ENCODE data around the gene YARS2. TPM values are rescaled to one million over a fixed set of nuclear protein-coding genes. Genes with fewer than 3 reads are reported as not detected.
"Not testable (repeated sequence)": the region's sequence is repeated elsewhere in the genome, so short reads cannot be mapped to it uniquely, and the experiment has no call there.

Gene YARS2
- total RNA-seq, 4 donors from 2014 or later = 21.1 to 48.5 (median 25.3) TPM

DNA sequence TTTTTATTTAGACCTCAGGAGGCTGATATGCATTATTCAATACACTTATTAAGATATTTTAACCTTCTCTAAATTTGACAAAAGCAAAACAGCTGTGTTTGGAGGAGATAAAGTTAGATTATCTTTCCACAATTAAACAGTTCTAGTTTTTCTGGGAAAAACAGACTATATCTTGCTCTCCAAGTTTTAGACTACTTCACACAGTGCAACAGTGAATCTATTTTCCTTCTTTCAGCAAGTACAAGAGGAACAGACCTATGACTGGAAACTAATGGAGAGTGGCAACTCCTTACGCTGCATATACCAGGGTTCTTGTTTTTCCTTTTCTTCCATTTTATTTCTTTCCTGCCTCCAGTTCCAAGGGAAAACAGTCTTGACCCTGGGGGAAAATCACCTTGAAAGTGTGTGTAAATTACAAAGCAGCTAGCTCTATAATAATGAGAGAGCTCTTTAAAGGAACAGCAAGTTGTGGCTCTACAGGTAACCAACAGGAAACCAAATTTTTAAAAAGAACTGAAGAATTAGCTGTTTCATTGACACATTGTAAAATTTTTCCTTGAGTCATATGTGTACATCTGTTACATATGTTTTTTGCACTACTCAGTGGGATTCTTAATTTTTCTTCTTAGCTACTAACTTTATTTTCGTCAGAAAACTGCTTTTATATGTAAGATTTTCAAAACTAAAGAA, 49.2 kb downstream of the YARS2 start:
- H3K27ac ChIP-seq = no peak overlapping the region
- no peaks in the 10 kb centered on the region for H3K4me1 ChIP-seq
- H3K36me3 ChIP-seq = peaks cover 0 to 6% of the 10 kb centered on the region in 2 donors
- no peaks in the 10 kb centered on the region for H3K27me3 ChIP-seq
- H3K4me3 ChIP-seq (replicated peaks in 1 of 3) = no peak overlapping the region
- no peak for TF ChIP-seq POLR2A (IDR thresholded peaks at IDR 0.05)
- TF ChIP-seq, protein P1, sequence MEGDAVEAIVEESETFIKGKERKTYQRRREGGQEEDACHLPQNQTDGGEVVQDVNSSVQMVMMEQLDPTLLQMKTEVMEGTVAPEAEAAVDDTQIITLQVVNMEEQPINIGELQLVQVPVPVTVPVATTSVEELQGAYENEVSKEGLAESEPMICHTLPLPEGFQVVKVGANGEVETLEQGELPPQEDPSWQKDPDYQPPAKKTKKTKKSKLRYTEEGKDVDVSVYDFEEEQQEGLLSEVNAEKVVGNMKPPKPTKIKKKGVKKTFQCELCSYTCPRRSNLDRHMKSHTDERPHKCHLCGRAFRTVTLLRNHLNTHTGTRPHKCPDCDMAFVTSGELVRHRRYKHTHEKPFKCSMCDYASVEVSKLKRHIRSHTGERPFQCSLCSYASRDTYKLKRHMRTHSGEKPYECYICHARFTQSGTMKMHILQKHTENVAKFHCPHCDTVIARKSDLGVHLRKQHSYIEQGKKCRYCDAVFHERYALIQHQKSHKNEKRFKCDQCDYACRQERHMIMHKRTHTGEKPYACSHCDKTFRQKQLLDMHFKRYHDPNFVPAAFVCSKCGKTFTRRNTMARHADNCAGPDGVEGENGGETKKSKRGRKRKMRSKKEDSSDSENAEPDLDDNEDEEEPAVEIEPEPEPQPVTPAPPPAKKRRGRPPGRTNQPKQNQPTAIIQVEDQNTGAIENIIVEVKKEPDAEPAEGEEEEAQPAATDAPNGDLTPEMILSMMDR (IDR thresholded peaks at IDR 0.05) = no peak
- intact Hi-C loops (cut with DNase I) = no loop called here
- DNase-seq = no peak
- 94 to 99% methylated on average over 2 of the region's 2 CpGs for WGBS, 2 donors
- no peaks in the 10 kb centered on the region for H3K9me3 ChIP-seq

- H3K27ac ChIP-seq = no peak overlapping the region
- no peak for DNase-seq
- no peak overlapping the region for H3K4me3 ChIP-seq (replicated peaks in 1 of 3)
- no peaks in the 10 kb centered on the region for H3K9me3 ChIP-seq
- intact Hi-C loops (cut with DNase I) = no loop called here
- TF ChIP-seq, protein P1 (IDR thresholded peaks at IDR 0.05) = no peak
- TF ChIP-seq POLR2A (IDR thresholded peaks at IDR 0.05) = no peak
- H3K36me3 ChIP-seq = peaks cover 0 to 4% of the 10 kb centered on the region in 2 donors
- no peaks in the 10 kb centered on the region for H3K27me3 ChIP-seq
- no peaks in the 10 kb centered on the region for H3K4me1 ChIP-seq
Observed at GRCh38 chr12:32705783-32706182, 49.9 kb downstream of the YARS2 start.

DNA sequence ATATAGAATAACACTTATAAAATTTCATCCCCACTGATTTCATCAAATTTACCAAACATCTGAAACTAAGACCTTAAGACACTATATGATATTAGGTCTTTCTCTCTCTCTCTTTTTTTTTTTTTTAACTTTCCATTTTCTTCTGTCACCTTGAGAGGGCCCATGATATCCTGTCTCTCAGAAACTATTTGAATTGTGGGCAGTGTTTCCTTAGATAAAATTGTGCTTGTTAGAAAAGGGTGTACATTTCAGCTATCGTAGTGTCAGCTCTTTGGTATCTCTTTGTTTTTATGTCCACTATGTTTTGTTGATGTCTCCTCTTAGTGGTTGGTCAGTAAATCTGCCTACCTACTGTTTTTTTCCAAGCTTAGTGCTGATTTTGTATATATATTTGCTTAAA, 52.8 kb downstream of the YARS2 start:
- Histone ChIP-seq H3K4me3 (replicated peaks in 1 of 3) (no peak overlapping the region), H3K4me1 (no peaks in the 10 kb centered on the region), H3K9me3 (no peaks in the 10 kb centered on the region), H3K27ac (no peak overlapping the region), H3K27me3 (no peaks in the 10 kb centered on the region), H3K36me3 (peaks cover 0 to 4% of the 10 kb centered on the region in 2 donors)
- intact Hi-C loops (cut with DNase I) = no loop called here
- WGBS, 2 donors = 97 to 100% methylated on average over 1 of the region's 1 CpG
- TF ChIP-seq, protein P1 (IDR thresholded peaks at IDR 0.05) = no peak
- no peak for TF ChIP-seq POLR2A (IDR thresholded peaks at IDR 0.05)
- DNase-seq = no peak

DNA sequence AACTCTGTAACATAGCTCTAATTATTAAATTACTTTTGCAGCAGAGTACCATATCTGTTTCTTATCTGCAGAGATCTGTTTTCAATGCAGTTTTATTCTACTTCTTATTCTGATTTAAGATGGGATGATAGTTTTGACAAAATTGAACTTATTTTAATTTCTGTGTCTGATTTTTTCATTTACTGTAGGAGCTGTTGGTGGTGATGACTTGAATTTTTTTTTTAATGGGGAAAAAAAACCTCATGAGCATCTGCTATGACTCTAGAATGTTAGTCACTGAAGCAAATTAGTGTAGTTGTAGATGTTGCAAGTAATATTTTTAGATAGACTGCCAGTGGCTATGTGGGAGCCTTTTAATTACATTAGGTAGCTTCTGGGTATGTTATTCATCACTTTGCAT, 53.2 kb downstream of the YARS2 start:
- Histone ChIP-seq H3K27me3 (no peaks in the 10 kb centered on the region), H3K4me1 (no peaks in the 10 kb centered on the region), H3K27ac (no peak overlapping the region), H3K36me3 (peaks cover 0 to 4% of the 10 kb centered on the region in 2 donors), H3K9me3 (no peaks in the 10 kb centered on the region), H3K4me3 (replicated peaks in 1 of 3) (no peak overlapping the region)
- intact Hi-C loops (cut with DNase I) = no loop called here
- DNase-seq = no peak
- TF ChIP-seq POLR2A (IDR thresholded peaks at IDR 0.05) = no peak
- TF ChIP-seq, protein P1 (IDR thresholded peaks at IDR 0.05) = no peak

DNA sequence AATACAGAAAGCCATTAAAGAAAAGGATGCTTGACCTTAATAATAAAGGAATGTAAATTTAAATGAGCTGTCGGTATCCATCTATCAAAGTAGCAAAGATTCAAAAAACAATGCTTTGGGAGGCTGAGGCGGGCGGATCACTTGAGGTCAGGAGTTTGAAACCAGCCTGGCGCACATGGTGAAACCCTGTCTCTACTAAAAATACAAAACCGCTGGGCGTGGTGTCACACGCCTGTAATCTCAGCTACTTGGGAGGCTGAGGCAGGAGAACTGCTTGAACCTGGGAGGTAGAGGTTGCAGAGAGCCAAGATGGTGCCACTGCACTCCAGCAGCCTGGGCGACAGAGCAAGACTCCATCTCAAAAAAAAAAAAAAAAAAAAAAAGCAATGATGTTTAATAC, 56.3 kb downstream of the YARS2 start:
- H3K4me3 ChIP-seq (replicated peaks in 1 of 3); DNase-seq; H3K36me3 ChIP-seq; H3K27me3 ChIP-seq; intact Hi-C loops (cut with DNase I); H3K27ac ChIP-seq; H3K4me1 ChIP-seq; H3K9me3 ChIP-seq: not testable (repeated sequence)
- WGBS, 2 donors = 86 to 91% methylated on average over 8 of the region's 8 CpGs

Data from thyroid gland (tissue), 4 donors.